ENCODE results near the gene ARIH2.
A peak's percentile ranks its signal among the peaks of the same experiment; 100 is the strongest.

The ARIH2 gene

DNA sequence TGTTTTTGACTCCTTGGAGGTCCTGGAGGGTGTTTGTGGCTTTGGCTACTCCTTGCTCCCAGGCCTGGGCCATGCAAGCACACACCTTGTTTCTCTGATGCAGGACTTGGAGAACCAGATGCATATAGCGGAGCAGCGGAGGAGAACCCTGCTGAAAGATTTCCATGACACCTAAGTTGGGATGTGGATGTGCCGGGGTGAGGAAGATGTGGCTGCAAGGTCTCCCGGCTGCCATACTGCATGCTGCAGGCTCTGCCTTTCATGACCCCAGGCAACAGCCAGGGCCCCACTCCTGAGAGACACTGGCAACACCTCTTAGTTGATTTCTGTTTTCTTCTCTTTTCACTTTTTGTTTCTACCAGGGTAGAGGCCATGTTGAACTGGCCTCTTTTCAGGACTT is 64.5 kb downstream of the ARIH2 start:
- TF ChIP-seq TAF1 (IDR thresholded peaks at IDR 0.05; ENCODE audit: low read depth), result no peak
- no peak for TF ChIP-seq NFIC (IDR thresholded peaks at IDR 0.05)
- TF ChIP-seq, protein P1, sequence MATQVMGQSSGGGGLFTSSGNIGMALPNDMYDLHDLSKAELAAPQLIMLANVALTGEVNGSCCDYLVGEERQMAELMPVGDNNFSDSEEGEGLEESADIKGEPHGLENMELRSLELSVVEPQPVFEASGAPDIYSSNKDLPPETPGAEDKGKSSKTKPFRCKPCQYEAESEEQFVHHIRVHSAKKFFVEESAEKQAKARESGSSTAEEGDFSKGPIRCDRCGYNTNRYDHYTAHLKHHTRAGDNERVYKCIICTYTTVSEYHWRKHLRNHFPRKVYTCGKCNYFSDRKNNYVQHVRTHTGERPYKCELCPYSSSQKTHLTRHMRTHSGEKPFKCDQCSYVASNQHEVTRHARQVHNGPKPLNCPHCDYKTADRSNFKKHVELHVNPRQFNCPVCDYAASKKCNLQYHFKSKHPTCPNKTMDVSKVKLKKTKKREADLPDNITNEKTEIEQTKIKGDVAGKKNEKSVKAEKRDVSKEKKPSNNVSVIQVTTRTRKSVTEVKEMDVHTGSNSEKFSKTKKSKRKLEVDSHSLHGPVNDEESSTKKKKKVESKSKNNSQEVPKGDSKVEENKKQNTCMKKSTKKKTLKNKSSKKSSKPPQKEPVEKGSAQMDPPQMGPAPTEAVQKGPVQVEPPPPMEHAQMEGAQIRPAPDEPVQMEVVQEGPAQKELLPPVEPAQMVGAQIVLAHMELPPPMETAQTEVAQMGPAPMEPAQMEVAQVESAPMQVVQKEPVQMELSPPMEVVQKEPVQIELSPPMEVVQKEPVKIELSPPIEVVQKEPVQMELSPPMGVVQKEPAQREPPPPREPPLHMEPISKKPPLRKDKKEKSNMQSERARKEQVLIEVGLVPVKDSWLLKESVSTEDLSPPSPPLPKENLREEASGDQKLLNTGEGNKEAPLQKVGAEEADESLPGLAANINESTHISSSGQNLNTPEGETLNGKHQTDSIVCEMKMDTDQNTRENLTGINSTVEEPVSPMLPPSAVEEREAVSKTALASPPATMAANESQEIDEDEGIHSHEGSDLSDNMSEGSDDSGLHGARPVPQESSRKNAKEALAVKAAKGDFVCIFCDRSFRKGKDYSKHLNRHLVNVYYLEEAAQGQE (IDR thresholded peaks at IDR 0.05; ENCODE audit: low read depth), result no peak
- no peak for TF ChIP-seq ZBTB7A (IDR thresholded peaks at IDR 0.05; ENCODE audit: low read depth)
- TF ChIP-seq, protein P2, sequence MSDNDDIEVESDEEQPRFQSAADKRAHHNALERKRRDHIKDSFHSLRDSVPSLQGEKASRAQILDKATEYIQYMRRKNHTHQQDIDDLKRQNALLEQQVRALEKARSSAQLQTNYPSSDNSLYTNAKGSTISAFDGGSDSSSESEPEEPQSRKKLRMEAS (IDR thresholded peaks at IDR 0.05), result no peak
- TF ChIP-seq EP300 (IDR thresholded peaks at IDR 0.05; ENCODE audit: borderline replicate concordance), result no peak
- TF ChIP-seq RAD21 (IDR thresholded peaks at IDR 0.05; ENCODE audit: low read depth), result no peak
- TF ChIP-seq CREB1 (IDR thresholded peaks at IDR 0.05; ENCODE audit: low read depth), result no peak
- TF ChIP-seq EGR1 (IDR thresholded peaks at IDR 0.05), result no peak
- TF ChIP-seq FOXM1 (IDR thresholded peaks at IDR 0.05; ENCODE audit: borderline replicate concordance, low read depth), result no peak
- no peak for TF ChIP-seq TCF12 (IDR thresholded peaks at IDR 0.05; ENCODE audit: low read depth)
- no peak for TF ChIP-seq TEAD4 (IDR thresholded peaks at IDR 0.05)

DNA sequence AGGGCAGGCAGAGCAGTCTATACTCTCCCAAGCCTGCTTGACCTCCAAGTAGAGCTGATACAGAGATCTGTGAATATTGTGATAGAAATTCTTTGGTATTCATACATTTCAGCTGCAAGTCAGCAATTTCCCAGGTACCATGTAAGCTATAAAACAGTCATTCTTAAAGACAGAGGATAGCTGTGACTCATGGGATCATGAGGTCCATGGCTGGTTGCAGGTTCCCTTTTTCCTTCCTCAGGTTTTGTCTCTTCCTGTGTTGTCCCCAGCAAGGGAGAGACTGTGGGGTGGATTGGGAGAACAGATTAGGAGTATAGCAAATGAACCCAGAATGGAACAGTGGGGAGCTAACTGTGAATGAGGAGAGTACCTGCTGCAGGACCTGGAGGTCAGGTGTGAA is 66.0 kb downstream of the ARIH2 start:
- no peak for TF ChIP-seq CREB1 (IDR thresholded peaks at IDR 0.05; ENCODE audit: low read depth)
- TF ChIP-seq ZBTB7A (IDR thresholded peaks at IDR 0.05; ENCODE audit: low read depth), result no peak
- TF ChIP-seq, protein P2 (IDR thresholded peaks at IDR 0.05), result no peak
- no peak for TF ChIP-seq YY1 (IDR thresholded peaks at IDR 0.05; ENCODE audit: low read depth)
- no peak for TF ChIP-seq TEAD4 (IDR thresholded peaks at IDR 0.05)
- no peak for TF ChIP-seq RAD21 (IDR thresholded peaks at IDR 0.05; ENCODE audit: low read depth)
- TF ChIP-seq FOXM1 (IDR thresholded peaks at IDR 0.05; ENCODE audit: borderline replicate concordance, low read depth), result no peak
- TF ChIP-seq TCF12 (IDR thresholded peaks at IDR 0.05; ENCODE audit: low read depth), result no peak
- TF ChIP-seq TAF1 (IDR thresholded peaks at IDR 0.05; ENCODE audit: low read depth), result no peak
- TF ChIP-seq, protein P1 (IDR thresholded peaks at IDR 0.05; ENCODE audit: low read depth), result no peak
- no peak for TF ChIP-seq EP300 (IDR thresholded peaks at IDR 0.05; ENCODE audit: borderline replicate concordance)
- TF ChIP-seq CEBPB (IDR thresholded peaks at IDR 0.05), result no peak
- TF ChIP-seq, protein P3, sequence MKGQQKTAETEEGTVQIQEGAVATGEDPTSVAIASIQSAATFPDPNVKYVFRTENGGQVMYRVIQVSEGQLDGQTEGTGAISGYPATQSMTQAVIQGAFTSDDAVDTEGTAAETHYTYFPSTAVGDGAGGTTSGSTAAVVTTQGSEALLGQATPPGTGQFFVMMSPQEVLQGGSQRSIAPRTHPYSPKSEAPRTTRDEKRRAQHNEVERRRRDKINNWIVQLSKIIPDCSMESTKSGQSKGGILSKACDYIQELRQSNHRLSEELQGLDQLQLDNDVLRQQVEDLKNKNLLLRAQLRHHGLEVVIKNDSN (IDR thresholded peaks at IDR 0.05), result no peak
- no peak for TF ChIP-seq NFIC (IDR thresholded peaks at IDR 0.05)
- no peak for TF ChIP-seq EGR1 (IDR thresholded peaks at IDR 0.05)

DNA sequence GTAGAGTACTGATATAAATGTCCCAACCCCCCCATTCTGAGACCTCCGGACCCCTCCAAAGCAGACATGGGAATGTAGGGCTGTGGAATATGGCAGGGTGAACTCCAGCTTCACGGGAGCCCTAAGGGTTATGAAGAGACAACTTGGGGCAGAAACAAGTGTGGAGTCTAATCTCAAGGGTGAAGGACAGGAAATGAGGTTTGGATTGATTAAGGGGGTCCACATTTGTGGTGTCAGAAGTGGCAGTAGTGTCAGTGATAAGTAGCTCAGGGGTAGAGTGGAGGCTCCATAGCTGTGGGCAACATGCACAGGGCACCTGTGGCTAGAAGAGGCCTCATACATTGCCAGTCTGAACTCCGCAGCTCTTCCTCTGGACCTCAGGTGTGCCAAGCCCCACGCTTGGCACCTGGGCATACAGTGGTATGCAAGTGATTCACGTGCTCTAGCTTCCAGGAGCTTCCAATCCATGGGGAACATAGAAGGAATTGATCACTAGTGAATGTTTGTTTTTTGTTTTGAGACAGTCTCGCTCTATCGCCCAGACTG is 67.3 kb downstream of the ARIH2 start:
- TF ChIP-seq EP300 (IDR thresholded peaks at IDR 0.05; ENCODE audit: borderline replicate concordance) (no peak), ZBTB7A (IDR thresholded peaks at IDR 0.05; ENCODE audit: low read depth) (no peak), CREB1 (IDR thresholded peaks at IDR 0.05; ENCODE audit: low read depth) (no peak), TEAD4 (IDR thresholded peaks at IDR 0.05) (no peak), EGR1 (IDR thresholded peaks at IDR 0.05) (no peak), TAF1 (IDR thresholded peaks at IDR 0.05; ENCODE audit: low read depth) (no peak), FOXM1 (IDR thresholded peaks at IDR 0.05; ENCODE audit: borderline replicate concordance, low read depth) (no peak), NFIC (IDR thresholded peaks at IDR 0.05) (no peak)
- TF ChIP-seq, protein P2 (IDR thresholded peaks at IDR 0.05), result no peak
- TF ChIP-seq, protein P1 (IDR thresholded peaks at IDR 0.05; ENCODE audit: low read depth), result no peak
- TF ChIP-seq, protein P3 (IDR thresholded peaks at IDR 0.05), result no peak

DNA sequence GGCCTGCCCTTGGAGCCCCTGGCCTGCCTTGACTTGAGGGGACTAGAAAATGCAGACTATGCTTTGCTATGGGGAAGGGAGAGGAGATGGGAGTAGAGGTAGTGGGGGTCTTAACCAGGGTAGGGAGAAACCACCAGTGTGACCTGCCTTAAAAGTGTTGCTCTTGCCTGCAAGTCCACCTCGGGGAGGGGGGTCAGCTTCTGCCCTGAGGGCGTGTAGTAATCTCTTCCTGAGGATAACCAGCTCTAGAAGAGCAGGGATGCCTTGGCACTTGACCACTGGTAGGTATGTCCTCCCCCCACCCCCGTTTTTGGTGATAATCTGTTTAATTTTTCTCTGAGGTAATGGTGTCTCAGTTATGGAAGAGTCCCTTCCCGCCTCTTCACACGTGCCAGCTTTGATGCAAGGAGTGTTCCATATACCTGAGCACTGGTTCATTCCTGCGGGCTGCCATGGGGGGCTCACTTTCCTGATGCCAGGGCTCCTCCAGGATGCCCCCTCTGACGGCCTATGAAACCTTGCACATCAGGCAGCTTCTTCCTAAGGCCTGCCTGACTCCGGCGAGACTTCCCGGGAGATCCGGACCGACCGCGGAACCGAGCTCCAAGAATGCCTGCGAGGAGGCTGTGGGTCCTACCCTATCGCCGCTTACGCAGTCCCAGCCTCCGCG is 70.6 kb downstream of the ARIH2 start:
- TF ChIP-seq NFIC (IDR thresholded peaks at IDR 0.05) (no peak), EGR1 (IDR thresholded peaks at IDR 0.05) (no peak), CEBPB (IDR thresholded peaks at IDR 0.05) (no peak), YY1 (IDR thresholded peaks at IDR 0.05; ENCODE audit: low read depth) (no peak), ZBTB7A (IDR thresholded peaks at IDR 0.05; ENCODE audit: low read depth) (0 out of 2 replicates have a peak, but pooled peaks have one; percentile 46), CREB1 (IDR thresholded peaks at IDR 0.05; ENCODE audit: low read depth) (no peak), EP300 (IDR thresholded peaks at IDR 0.05; ENCODE audit: borderline replicate concordance) (no peak), FOXM1 (IDR thresholded peaks at IDR 0.05; ENCODE audit: borderline replicate concordance, low read depth) (no peak)
- TF ChIP-seq, protein P3 (IDR thresholded peaks at IDR 0.05), result no peak
- TF ChIP-seq, protein P2 (IDR thresholded peaks at IDR 0.05), result peak; percentile 92

Data from Ishikawa (cell line).